SK-N-SH treated with all-trans-retinoic acid at 6 μM for 48 hours (cell line): Measurements from ENCODE around the gene PDS5B.

Experiments used
- ATAC-seq: fragments of 200-7000 bp; cut with Tn5 transposase; 3 replicates; pipeline ENCODE4 v1.9.1; 2020; ENCODE audit warnings: mild to moderate bottlenecking, moderate library complexity
- ARNTL ChIP-seq: fragments of 450-650 bp; formaldehyde crosslinking; IDR thresholded peaks from 2 replicates; pipeline ENCODE4 v1.5.0; 2020; ENCODE audit warnings: low read depth, mild to moderate bottlenecking, moderate library complexity, borderline replicate concordance
- BACH2 ChIP-seq: fragments of 250-450 bp; sonication (Bioruptor Pico); IDR thresholded peaks from 2 replicates; pipeline ENCODE4 v1.9.0; 2021; ENCODE audit warnings: mild to moderate bottlenecking, borderline replicate concordance
- CSDC2 ChIP-seq: fragments of 250-450 bp; sonication (Bioruptor Pico); IDR thresholded peaks from 2 replicates; pipeline ENCODE4 v1.5.0; 2020; ENCODE audit warnings: mild to moderate bottlenecking, moderate library complexity
- ESRRG ChIP-seq: fragments of 250-450 bp; sonication (Bioruptor Pico); IDR thresholded peaks from 2 replicates; pipeline ENCODE4 v1.6.1; 2021; ENCODE audit warnings: mild to moderate bottlenecking
- GLIS3 ChIP-seq: fragments of 250-450 bp; sonication (Bioruptor Pico); IDR thresholded peaks from 2 replicates; pipeline ENCODE4 v1.5.0; 2020; ENCODE audit warnings: mild to moderate bottlenecking, moderate library complexity
- ISL1 ChIP-seq: fragments of 250-450 bp; sonication (Bioruptor Pico); IDR thresholded peaks from 2 replicates; pipeline ENCODE4 v2.1.2; 2022; ENCODE audit warnings: mild to moderate bottlenecking, moderate library complexity
- OSR1 ChIP-seq: fragments of 250-450 bp; sonication (Bioruptor Pico); IDR thresholded peaks from 2 replicates; pipeline ENCODE4 v1.8.0; 2022; ENCODE audit warnings: moderate library complexity, mild to moderate bottlenecking, inconsistent platforms
- POU6F1 ChIP-seq: fragments of 250-450 bp; sonication (Bioruptor Pico); IDR thresholded peaks from 2 replicates; pipeline ENCODE4 v1.8.0; 2021; ENCODE audit warnings: low read depth, mild to moderate bottlenecking, moderate library complexity, borderline replicate concordance
- RARB ChIP-seq: fragments of 250-450 bp; sonication (Bioruptor Pico); IDR thresholded peaks from 2 replicates; pipeline ENCODE4 v1.8.0; 2021; ENCODE audit warnings: mild to moderate bottlenecking, moderate library complexity
- TCF4 ChIP-seq: fragments of 250-450 bp; sonication (Bioruptor Pico); IDR thresholded peaks from 2 replicates; pipeline ENCODE4 v1.8.0; 2021; ENCODE audit warnings: mild to moderate bottlenecking, moderate library complexity, borderline replicate concordance
- TOX ChIP-seq: fragments of 250-450 bp; sonication (Bioruptor Pico); IDR thresholded peaks from 2 replicates; pipeline ENCODE4 v1.8.0; 2021; ENCODE audit warnings: mild to moderate bottlenecking, moderate library complexity, borderline replicate concordance
- ZC3H10 ChIP-seq: fragments of 250-450 bp; sonication (Bioruptor Pico); IDR thresholded peaks from 2 replicates; pipeline ENCODE4 v1.5.1; 2021; ENCODE audit warnings: mild to moderate bottlenecking, moderate library complexity
- ZNF70 ChIP-seq: fragments of 450-650 bp; formaldehyde crosslinking; IDR thresholded peaks from 2 replicates; pipeline ENCODE4 v1.5.0; 2020; ENCODE audit warnings: mild to moderate bottlenecking, moderate library complexity
- TF ChIP-seq, protein P1 (sequence below): fragments of 250-450 bp; sonication (Bioruptor Pico); IDR thresholded peaks from 2 replicates; pipeline ENCODE4 v1.8.0; 2020; ENCODE audit warnings: mild to moderate bottlenecking, moderate library complexity, borderline replicate concordance
- TF ChIP-seq, protein P2 (sequence below): fragments of 250-450 bp; sonication (Bioruptor Pico); IDR thresholded peaks from 2 replicates; pipeline ENCODE4 v1.5.1; 2021; ENCODE audit warnings: mild to moderate bottlenecking, moderate library complexity
- TF ChIP-seq, protein P3 (sequence below): fragments of 250-450 bp; sonication (Bioruptor Pico); IDR thresholded peaks from 2 replicates; pipeline ENCODE4 v1.5.0; 2020; ENCODE audit warnings: mild to moderate bottlenecking, moderate library complexity

PDS5B gene

DNA sequence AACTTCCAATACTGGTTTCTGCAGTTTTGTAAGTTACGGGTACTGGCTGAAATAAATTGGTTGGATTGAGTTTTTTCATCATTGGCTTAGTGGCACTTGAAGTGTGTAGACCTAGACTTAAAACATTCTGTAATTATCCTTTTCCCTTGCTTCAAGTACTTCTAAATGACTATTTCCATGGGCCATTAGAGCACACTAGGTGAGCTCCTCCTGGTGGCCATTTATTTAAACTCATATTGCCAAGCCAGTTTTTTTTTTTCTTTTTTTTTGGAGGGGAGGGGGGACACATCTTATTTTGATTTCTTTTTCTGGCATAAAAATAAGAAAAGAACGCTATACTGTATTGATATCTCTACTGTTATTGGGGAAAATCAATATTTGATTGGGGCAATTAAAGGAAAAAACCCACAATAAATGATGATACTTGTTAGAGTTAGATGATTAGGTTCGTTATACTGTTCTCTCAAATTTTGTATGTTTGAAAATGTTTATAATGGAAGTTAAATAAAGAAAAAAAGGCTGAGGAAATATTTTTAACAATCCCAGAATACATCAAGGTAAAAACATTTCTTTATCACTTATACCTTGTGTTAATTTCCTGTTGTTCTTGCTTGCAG, 82.9 kb downstream of the PDS5B start:
- peak; percentile 67 for ATAC-seq
- TF ChIP-seq, protein P1, sequence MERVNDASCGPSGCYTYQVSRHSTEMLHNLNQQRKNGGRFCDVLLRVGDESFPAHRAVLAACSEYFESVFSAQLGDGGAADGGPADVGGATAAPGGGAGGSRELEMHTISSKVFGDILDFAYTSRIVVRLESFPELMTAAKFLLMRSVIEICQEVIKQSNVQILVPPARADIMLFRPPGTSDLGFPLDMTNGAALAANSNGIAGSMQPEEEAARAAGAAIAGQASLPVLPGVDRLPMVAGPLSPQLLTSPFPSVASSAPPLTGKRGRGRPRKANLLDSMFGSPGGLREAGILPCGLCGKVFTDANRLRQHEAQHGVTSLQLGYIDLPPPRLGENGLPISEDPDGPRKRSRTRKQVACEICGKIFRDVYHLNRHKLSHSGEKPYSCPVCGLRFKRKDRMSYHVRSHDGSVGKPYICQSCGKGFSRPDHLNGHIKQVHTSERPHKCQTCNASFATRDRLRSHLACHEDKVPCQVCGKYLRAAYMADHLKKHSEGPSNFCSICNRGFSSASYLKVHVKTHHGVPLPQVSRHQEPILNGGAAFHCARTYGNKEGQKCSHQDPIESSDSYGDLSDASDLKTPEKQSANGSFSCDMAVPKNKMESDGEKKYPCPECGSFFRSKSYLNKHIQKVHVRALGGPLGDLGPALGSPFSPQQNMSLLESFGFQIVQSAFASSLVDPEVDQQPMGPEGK (CRISPR knock-in tag) = no peak
- TF ChIP-seq ISL1 (CRISPR knock-in tag) = no peak
- no peak for TF ChIP-seq OSR1
- no peak for TF ChIP-seq ZC3H10 (CRISPR knock-in tag)
- TF ChIP-seq, all 23 proteins: peak for 0

DNA sequence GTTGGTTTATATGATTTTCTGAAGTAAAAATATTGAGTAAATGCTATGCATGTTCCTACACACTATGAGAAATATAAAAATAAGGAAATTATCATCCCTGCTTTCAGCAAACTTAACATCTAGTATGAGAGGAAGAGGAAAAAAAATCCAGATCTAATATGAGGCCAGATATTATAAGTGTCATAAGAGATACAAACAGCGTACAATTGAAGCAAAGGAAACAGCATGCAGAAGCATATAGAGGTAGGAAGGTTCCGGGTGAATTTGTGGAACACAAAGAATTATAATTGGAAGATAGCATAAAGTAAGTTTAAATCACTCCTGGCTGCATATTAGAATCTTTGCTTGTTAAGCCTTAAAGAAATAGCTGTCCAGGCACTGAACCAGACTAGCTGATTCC, 88.3 kb downstream of the PDS5B start:
- TF ChIP-seq ARNTL (CRISPR knock-in tag) = no peak
- no peak for TF ChIP-seq BACH2 (CRISPR knock-in tag)
- TF ChIP-seq CSDC2 (CRISPR knock-in tag) = no peak
- TF ChIP-seq ZNF70 (CRISPR knock-in tag) = no peak
- TF ChIP-seq, protein P2, sequence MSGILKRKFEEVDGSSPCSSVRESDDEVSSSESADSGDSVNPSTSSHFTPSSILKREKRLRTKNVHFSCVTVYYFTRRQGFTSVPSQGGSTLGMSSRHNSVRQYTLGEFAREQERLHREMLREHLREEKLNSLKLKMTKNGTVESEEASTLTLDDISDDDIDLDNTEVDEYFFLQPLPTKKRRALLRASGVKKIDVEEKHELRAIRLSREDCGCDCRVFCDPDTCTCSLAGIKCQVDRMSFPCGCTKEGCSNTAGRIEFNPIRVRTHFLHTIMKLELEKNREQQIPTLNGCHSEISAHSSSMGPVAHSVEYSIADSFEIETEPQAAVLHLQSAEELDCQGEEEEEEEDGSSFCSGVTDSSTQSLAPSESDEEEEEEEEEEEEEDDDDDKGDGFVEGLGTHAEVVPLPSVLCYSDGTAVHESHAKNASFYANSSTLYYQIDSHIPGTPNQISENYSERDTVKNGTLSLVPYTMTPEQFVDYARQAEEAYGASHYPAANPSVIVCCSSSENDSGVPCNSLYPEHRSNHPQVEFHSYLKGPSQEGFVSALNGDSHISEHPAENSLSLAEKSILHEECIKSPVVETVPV (CRISPR knock-in tag) = no peak
- no peak for TF ChIP-seq TOX (CRISPR knock-in tag)
- TF ChIP-seq, protein P3, sequence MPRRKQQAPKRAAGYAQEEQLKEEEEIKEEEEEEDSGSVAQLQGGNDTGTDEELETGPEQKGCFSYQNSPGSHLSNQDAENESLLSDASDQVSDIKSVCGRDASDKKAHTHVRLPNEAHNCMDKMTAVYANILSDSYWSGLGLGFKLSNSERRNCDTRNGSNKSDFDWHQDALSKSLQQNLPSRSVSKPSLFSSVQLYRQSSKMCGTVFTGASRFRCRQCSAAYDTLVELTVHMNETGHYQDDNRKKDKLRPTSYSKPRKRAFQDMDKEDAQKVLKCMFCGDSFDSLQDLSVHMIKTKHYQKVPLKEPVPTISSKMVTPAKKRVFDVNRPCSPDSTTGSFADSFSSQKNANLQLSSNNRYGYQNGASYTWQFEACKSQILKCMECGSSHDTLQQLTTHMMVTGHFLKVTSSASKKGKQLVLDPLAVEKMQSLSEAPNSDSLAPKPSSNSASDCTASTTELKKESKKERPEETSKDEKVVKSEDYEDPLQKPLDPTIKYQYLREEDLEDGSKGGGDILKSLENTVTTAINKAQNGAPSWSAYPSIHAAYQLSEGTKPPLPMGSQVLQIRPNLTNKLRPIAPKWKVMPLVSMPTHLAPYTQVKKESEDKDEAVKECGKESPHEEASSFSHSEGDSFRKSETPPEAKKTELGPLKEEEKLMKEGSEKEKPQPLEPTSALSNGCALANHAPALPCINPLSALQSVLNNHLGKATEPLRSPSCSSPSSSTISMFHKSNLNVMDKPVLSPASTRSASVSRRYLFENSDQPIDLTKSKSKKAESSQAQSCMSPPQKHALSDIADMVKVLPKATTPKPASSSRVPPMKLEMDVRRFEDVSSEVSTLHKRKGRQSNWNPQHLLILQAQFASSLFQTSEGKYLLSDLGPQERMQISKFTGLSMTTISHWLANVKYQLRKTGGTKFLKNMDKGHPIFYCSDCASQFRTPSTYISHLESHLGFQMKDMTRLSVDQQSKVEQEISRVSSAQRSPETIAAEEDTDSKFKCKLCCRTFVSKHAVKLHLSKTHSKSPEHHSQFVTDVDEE = no peak
- TF ChIP-seq OSR1 = no peak
- no peak for TF ChIP-seq GLIS3 (CRISPR knock-in tag)
- no peak for TF ChIP-seq RARB (CRISPR knock-in tag)
- TF ChIP-seq POU6F1 (CRISPR knock-in tag) = no peak
- TF ChIP-seq ESRRG (CRISPR knock-in tag) = no peak
- TF ChIP-seq, protein P1 (CRISPR knock-in tag) = no peak
- no peak for TF ChIP-seq ZC3H10 (CRISPR knock-in tag)
- no peak for TF ChIP-seq TCF4 (CRISPR knock-in tag)

GRCh38 chr13:32676242-32676641, 90.0 kb downstream of the PDS5B start:
- no peak for ATAC-seq
- TF ChIP-seq, protein P2 (CRISPR knock-in tag) = no peak
- TF ChIP-seq, protein P3 = no peak

More for the DNA sequence above, 88.3 kb downstream of the PDS5B start:
- ATAC-seq = no peak
